Measurements from ENCODE around the gene CSNK2B.

The CSNK2B gene

GRCh38 chr6:31663126-31663960, 2.5 kb upstream of the CSNK2B start:
- no peak for DNase-seq (ENCODE audit: low read depth, low spot score)
- peak overlapping the region; percentile 98 for H3K4me3 ChIP-seq (ENCODE audit: low read depth, low read length)
- no peak for TF ChIP-seq CTCF (IDR thresholded peaks at IDR 0.05; ENCODE audit: insufficient read depth, low read length, missing control alignments)
- ChIA-PET CTCF (interaction anchor here (0.6 to 2.2 kb wide), 5 partner anchors 11 to 225 kb away, joined by 3 to 19 read pairs (median 4); partner anchors contain the start of genes BAG6, LY6G5C and MSH5), POLR2A (interaction anchor here (1.1 to 3.5 kb wide), 2 partner anchors 10 to 26 kb away, joined by 3 to 31 read pairs; partner anchors contain the start of gene BAG6)

- peak overlapping the region; percentile 98 for H3K4me3 ChIP-seq (ENCODE audit: low read depth, low read length)
- ChIA-PET CTCF (interaction anchor here (0.6 to 2.2 kb wide), 6 partner anchors 8 to 118 kb away, joined by 3 to 19 read pairs (median 4); partner anchors contain the start of genes APOM, ATP6V1G2, BAG6 and LY6G5C), POLR2A (interaction anchor here (1.1 to 3.5 kb wide), 4 partner anchors 11 to 233 kb away, joined by 3 to 31 read pairs (median 5); partner anchors contain the start of genes ABHD16A, BAG6 and EHMT2)
- no peak for DNase-seq (ENCODE audit: low read depth, low spot score)
- no peak for TF ChIP-seq CTCF (IDR thresholded peaks at IDR 0.05; ENCODE audit: insufficient read depth, low read length, missing control alignments)
These were observed 1.7 kb upstream of the CSNK2B start for GRCh38 chr6:31663961-31664789.

GRCh38 chr6:31664790-31665500, 935 bp upstream of the CSNK2B start, which contains the start of gene GPANK1:
Gene GPANK1 (minus strand): TSS chr6:31664997. CDS start chr6:31664478, 519 bp downstream.
- H3K4me3 ChIP-seq (ENCODE audit: low read depth, low read length) = peak within 1 kb of the TSS; percentile 98
- CTCF ChIA-PET = interaction anchor here (0.9 to 2.2 kb wide), 4 partner anchors 9 to 119 kb away, joined by 3 to 19 read pairs (median 6); partner anchors contain the start of genes APOM, ATP6V1G2, BAG6 and LY6G5C
- no peak for TF ChIP-seq CTCF (IDR thresholded peaks at IDR 0.05; ENCODE audit: insufficient read depth, low read length, missing control alignments)
- no peak for DNase-seq (ENCODE audit: low read depth, low spot score)
- POLR2A ChIA-PET = interaction anchor here (1.5 to 3.5 kb wide), 3 partner anchors 12 to 232 kb away, joined by 3 to 31 read pairs (median 7); partner anchors contain the start of genes ABHD16A, BAG6 and EHMT2

GRCh38 chr6:31666337-31666965, 571 bp downstream of the CSNK2B start:
- peak overlapping the region; percentile 98 for H3K4me3 ChIP-seq (ENCODE audit: low read depth, low read length)
- ChIA-PET POLR2A (interaction anchor here (0.8 to 1.9 kb wide), 2 partner anchors 15 to 161 kb away, joined by 3 to 5 read pairs; partner anchors contain the start of gene HSPA1B), CTCF (interaction anchor here (0.7 to 1.0 kb wide), 3 partner anchors 24 to 125 kb away, joined by 3 to 4 read pairs (median 4); no protein-coding TSS in a partner anchor)
- TF ChIP-seq CTCF (IDR thresholded peaks at IDR 0.05; ENCODE audit: insufficient read depth, low read length, missing control alignments) = no peak
- no peak for DNase-seq (ENCODE audit: low read depth, low spot score)

- CTCF ChIA-PET = interaction anchor here (0.9 to 1.5 kb wide), 2 partner anchors 9 to 18 kb away, joined by 3 to 4 read pairs; partner anchors contain the start of gene C6orf47
- H3K4me3 ChIP-seq (ENCODE audit: low read depth, low read length) = no peak within 1 kb of the TSS
- POLR2A ChIA-PET = no interaction called here
- DNase-seq (ENCODE audit: low read depth, low spot score) = no peak
- TF ChIP-seq CTCF (IDR thresholded peaks at IDR 0.05; ENCODE audit: insufficient read depth, low read length, missing control alignments) = no peak
These were observed 3.8 kb downstream of the CSNK2B start, which contains the start of gene LY6G5B for GRCh38 chr6:31669676-31670075. Gene LY6G5B (plus strand): TSS chr6:31669976. CDS start chr6:31670951, 975 bp downstream.
